D721Med (cell line): ENCODE results near the gene FNTB.

Experiments
- DNase-seq: peaks from one replicate; pipeline ENCODE4 v3.0.0; 2011; ENCODE audit warnings: low spot score; ENCODE audit not compliant: insufficient read length
- FAIRE-seq: peaks from 2 replicates; lab custom pipeline; 2011; peaks lifted over from hg19 to GRCh38; lab: Jason Lieb, UNC
- CTCF ChIP-seq: IDR thresholded peaks from 2 replicates; pipeline ENCODE4 v1.5.1; 2012; ENCODE audit warnings: mild to moderate bottlenecking, control low read depth; ENCODE audit not compliant: insufficient read depth; ENCODE audit errors: missing control alignments

Gene FNTB

GRCh38 chr14:65015391-65015790 lies 28.7 kb downstream of the FNTB start:
- no peak for TF ChIP-seq CTCF
- FAIRE-seq (no peak), DNase-seq (no peak)

GRCh38 chr14:65016471-65016870 lies 29.8 kb downstream of the FNTB start:
- FAIRE-seq, result no peak
- no peak for DNase-seq
- no peak for TF ChIP-seq CTCF

- FAIRE-seq (no peak), DNase-seq (no peak)
- TF ChIP-seq CTCF, result peak; percentile 28
These were observed 33.4 kb downstream of the FNTB start for GRCh38 chr14:65019944-65020566.

GRCh38 chr14:65024957-65025356 lies 38.3 kb downstream of the FNTB start:
- no peak for FAIRE-seq
- no peak for TF ChIP-seq CTCF
- no peak for DNase-seq

GRCh38 chr14:65025818-65026217 lies 39.1 kb downstream of the FNTB start:
- no peak for TF ChIP-seq CTCF
- no peak for DNase-seq
- FAIRE-seq, result no peak

- TF ChIP-seq CTCF, result no peak
- DNase-seq (no peak), FAIRE-seq (no peak)
These were observed 39.8 kb downstream of the FNTB start for GRCh38 chr14:65026526-65026925.

- FAIRE-seq (no peak), DNase-seq (no peak)
- TF ChIP-seq CTCF, result no peak
These were observed 40.6 kb downstream of the FNTB start for GRCh38 chr14:65027127-65027799.
